ENCODE measurements around the gene P2RY14. TPM values are rescaled to one million over a fixed set of nuclear protein-coding genes. Genes with fewer than 3 reads are reported as not detected.

P2RY14 gene
- total RNA-seq, 1 donor from 2014 or later, result not detected

GRCh38 chr3:151213151-151213550 lies 65.2 kb downstream of the P2RY14 start:
- Histone ChIP-seq H3F3A (ENCODE audit: low read depth) (no peaks in the 10 kb centered on the region), H3K9ac (no peak overlapping the region), H3K79me2 (ENCODE audit: low read depth) (no peaks in the 10 kb centered on the region), H3K4me1 (peaks cover 7% of the 10 kb centered on the region), H3K4me3 (no peak overlapping the region), H3K27ac (no peak overlapping the region), H3K27me3 (no peaks in the 10 kb centered on the region), H3K9me3 (ENCODE audit: low read depth) (no peaks in the 10 kb centered on the region), H4K20me1 (ENCODE audit: low read depth) (no peaks in the 10 kb centered on the region), H3K4me2 (no peak overlapping the region), H2AFZ (replicated peaks) (no peak overlapping the region), H3K36me3 (no peaks in the 10 kb centered on the region)
- no peak overlapping the region for H3K27ac Mint-ChIP-seq
- H3K36me3 Mint-ChIP-seq, result no peaks in the 10 kb centered on the region
- TF ChIP-seq EZH2 (IDR thresholded peaks at IDR 0.05) (no peak), CTCF (IDR thresholded peaks at IDR 0.05) (no peak), EZH2phosphoT487 (IDR thresholded peaks at IDR 0.05) (no peak)
- H3K9me3 Mint-ChIP-seq, result no peaks in the 10 kb centered on the region
- H3K4me3 Mint-ChIP-seq, result no peak overlapping the region
- no peaks in the 10 kb centered on the region for H3K4me1 Mint-ChIP-seq
- H3K27me3 Mint-ChIP-seq (ENCODE audit: insufficient read depth, low read depth), result no peaks in the 10 kb centered on the region
- no peak for DNase-seq (ENCODE audit: low spot score)

GRCh38 chr3:151210676-151211381 lies 67.5 kb downstream of the P2RY14 start:
- Histone ChIP-seq H3F3A (ENCODE audit: low read depth) (no peaks in the 10 kb centered on the region), H3K27me3 (no peaks in the 10 kb centered on the region), H3K27ac (no peak overlapping the region), H3K4me2 (no peak overlapping the region), H3K36me3 (no peaks in the 10 kb centered on the region), H3K9me3 (ENCODE audit: low read depth) (no peaks in the 10 kb centered on the region), H2AFZ (replicated peaks) (no peak overlapping the region), H3K4me3 (no peak overlapping the region), H4K20me1 (ENCODE audit: low read depth) (no peaks in the 10 kb centered on the region), H3K4me1 (peaks cover 7% of the 10 kb centered on the region), H3K79me2 (ENCODE audit: low read depth) (no peaks in the 10 kb centered on the region), H3K9ac (no peak overlapping the region)
- Mint-ChIP-seq H3K36me3 (peaks cover 2% of the 10 kb centered on the region), H3K9me3 (no peaks in the 10 kb centered on the region), H3K4me1 (no peaks in the 10 kb centered on the region), H3K27me3 (ENCODE audit: insufficient read depth, low read depth) (no peaks in the 10 kb centered on the region), H3K4me3 (no peak overlapping the region), H3K27ac (no peak overlapping the region)
- peak; percentile 15 for DNase-seq (ENCODE audit: low spot score)
- TF ChIP-seq EZH2 (IDR thresholded peaks at IDR 0.05), result no peak
- TF ChIP-seq EZH2phosphoT487 (IDR thresholded peaks at IDR 0.05), result no peak
- TF ChIP-seq CTCF (IDR thresholded peaks at IDR 0.05), result no peak

- no peaks in the 10 kb centered on the region for H3F3A ChIP-seq (ENCODE audit: low read depth)
- H2AFZ ChIP-seq (replicated peaks), result no peak overlapping the region
- no peaks in the 10 kb centered on the region for H3K4me1 Mint-ChIP-seq
- DNase-seq (ENCODE audit: low spot score), result no peak
- H3K4me1 ChIP-seq, result peaks cover 7% of the 10 kb centered on the region
- TF ChIP-seq EZH2phosphoT487 (IDR thresholded peaks at IDR 0.05), result no peak
- H3K36me3 ChIP-seq, result no peaks in the 10 kb centered on the region
- H3K9me3 Mint-ChIP-seq, result no peaks in the 10 kb centered on the region
- no peaks in the 10 kb centered on the region for H3K27me3 Mint-ChIP-seq (ENCODE audit: insufficient read depth, low read depth)
- peaks cover 2% of the 10 kb centered on the region for H3K36me3 Mint-ChIP-seq
- no peak overlapping the region for H3K4me2 ChIP-seq
- no peaks in the 10 kb centered on the region for H4K20me1 ChIP-seq (ENCODE audit: low read depth)
- H3K9ac ChIP-seq, result no peak overlapping the region
- H3K4me3 Mint-ChIP-seq, result no peak overlapping the region
- no peak overlapping the region for H3K4me3 ChIP-seq
- H3K27me3 ChIP-seq, result no peaks in the 10 kb centered on the region
- no peaks in the 10 kb centered on the region for H3K79me2 ChIP-seq (ENCODE audit: low read depth)
- H3K27ac Mint-ChIP-seq, result no peak overlapping the region
- H3K9me3 ChIP-seq (ENCODE audit: low read depth), result no peaks in the 10 kb centered on the region
- no peak overlapping the region for H3K27ac ChIP-seq
These were observed 68.7 kb downstream of the P2RY14 start for GRCh38 chr3:151209654-151210053.

GRCh38 chr3:151206201-151206600 lies 72.1 kb downstream of the P2RY14 start:
- Histone ChIP-seq H3K4me3 (no peak overlapping the region), H3F3A (ENCODE audit: low read depth) (no peaks in the 10 kb centered on the region), H4K20me1 (ENCODE audit: low read depth) (no peaks in the 10 kb centered on the region), H3K9me3 (ENCODE audit: low read depth) (no peaks in the 10 kb centered on the region), H2AFZ (replicated peaks) (no peak overlapping the region), H3K4me2 (no peak overlapping the region), H3K79me2 (ENCODE audit: low read depth) (no peaks in the 10 kb centered on the region), H3K27ac (no peak overlapping the region), H3K9ac (no peak overlapping the region), H3K4me1 (peaks cover 4% of the 10 kb centered on the region), H3K36me3 (no peaks in the 10 kb centered on the region), H3K27me3 (no peaks in the 10 kb centered on the region)
- Mint-ChIP-seq H3K9me3 (no peaks in the 10 kb centered on the region), H3K4me1 (no peaks in the 10 kb centered on the region), H3K4me3 (no peak overlapping the region), H3K27me3 (ENCODE audit: insufficient read depth, low read depth) (no peaks in the 10 kb centered on the region), H3K27ac (no peak overlapping the region), H3K36me3 (peaks cover 2% of the 10 kb centered on the region)
- no peak for DNase-seq (ENCODE audit: low spot score)
- TF ChIP-seq CTCF (IDR thresholded peaks at IDR 0.05), result no peak
- TF ChIP-seq EZH2 (IDR thresholded peaks at IDR 0.05), result no peak
- TF ChIP-seq EZH2phosphoT487 (IDR thresholded peaks at IDR 0.05), result no peak

Data from neural progenitor cell (in vitro differentiated cells).